ENCODE measurements around the gene TCF3. TPM values are rescaled to one million over a fixed set of nuclear protein-coding genes. Genes with fewer than 3 reads are reported as not detected.

TCF3 gene
- total and polyA plus RNA-seq, 2 of the 8 experiments (the other 6 are each of a cell fraction or from before 2014, with no cell fraction given): 241 to 348 TPM

DNA sequence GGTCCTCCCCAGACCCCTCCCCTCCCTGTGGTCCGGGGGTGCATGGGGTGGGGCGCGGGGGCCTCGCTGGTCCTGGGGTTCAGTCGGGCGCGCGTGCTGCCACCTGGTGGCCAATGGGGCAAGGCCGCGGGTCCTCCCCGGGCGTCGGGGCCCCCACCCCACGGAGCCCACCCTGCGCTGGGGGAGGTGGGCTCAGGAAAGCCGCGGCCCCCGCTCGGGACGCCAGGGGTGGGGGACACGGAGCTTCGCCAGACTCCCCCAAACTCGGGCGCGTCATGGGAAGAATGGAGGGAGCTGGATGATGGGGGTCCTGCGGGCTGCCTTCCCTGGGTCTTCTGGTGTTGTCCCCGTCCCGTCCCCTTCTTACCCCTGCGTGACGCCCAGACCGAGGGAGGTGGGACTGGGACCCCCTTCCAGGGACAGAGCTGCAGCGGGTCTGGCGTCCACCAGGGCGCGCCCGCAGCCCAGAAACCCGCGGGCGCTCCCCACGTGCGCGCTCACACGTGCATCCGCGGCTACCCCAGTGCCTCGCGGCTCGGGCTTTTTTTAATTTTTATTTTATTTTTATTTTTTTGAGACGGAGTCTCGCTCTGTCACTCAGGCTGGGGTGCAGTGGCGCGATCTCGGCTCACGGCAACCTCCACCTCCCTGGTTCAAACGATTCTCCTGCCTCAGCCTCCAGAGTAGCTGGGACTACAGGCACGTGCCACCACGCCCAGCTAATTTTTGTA is 19.8 kb upstream of the TCF3 start (continued):
- TF ChIP-seq, protein P1, sequence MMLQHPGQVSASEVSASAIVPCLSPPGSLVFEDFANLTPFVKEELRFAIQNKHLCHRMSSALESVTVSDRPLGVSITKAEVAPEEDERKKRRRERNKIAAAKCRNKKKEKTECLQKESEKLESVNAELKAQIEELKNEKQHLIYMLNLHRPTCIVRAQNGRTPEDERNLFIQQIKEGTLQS (IDR thresholded peaks at IDR 0.05; ENCODE audit: insufficient read depth, low read depth, low read length): 0 out of 2 replicates have a peak, but pooled peaks have one; percentile 12
- TF ChIP-seq KDM4A (IDR thresholded peaks at IDR 0.05; ENCODE audit: low read depth, low read length, severe bottlenecking) (peak; percentile 37), SIN3A (conservative IDR thresholded peaks at IDR 0.05 in 1 of 2, IDR thresholded peaks at IDR 0.05 in 1 of 2; ENCODE audit: low read depth in 1 of 2, low read length in 2 of 2) (peak in 1 of 2 experiments; percentile 42; a peak in 1 of 4 replicates), KDM1A (IDR thresholded peaks at IDR 0.05; ENCODE audit: borderline replicate concordance, low read length) (no peak), POLR2A (IDR thresholded peaks at IDR 0.05; ENCODE audit: control extremely low read depth in 1 of 2, low read depth in 2 of 2, low read length in 2 of 2) (no peak)

Measured in H1 (cell line).